Measurements from ENCODE around the gene RALGAPA1.

DNA sequence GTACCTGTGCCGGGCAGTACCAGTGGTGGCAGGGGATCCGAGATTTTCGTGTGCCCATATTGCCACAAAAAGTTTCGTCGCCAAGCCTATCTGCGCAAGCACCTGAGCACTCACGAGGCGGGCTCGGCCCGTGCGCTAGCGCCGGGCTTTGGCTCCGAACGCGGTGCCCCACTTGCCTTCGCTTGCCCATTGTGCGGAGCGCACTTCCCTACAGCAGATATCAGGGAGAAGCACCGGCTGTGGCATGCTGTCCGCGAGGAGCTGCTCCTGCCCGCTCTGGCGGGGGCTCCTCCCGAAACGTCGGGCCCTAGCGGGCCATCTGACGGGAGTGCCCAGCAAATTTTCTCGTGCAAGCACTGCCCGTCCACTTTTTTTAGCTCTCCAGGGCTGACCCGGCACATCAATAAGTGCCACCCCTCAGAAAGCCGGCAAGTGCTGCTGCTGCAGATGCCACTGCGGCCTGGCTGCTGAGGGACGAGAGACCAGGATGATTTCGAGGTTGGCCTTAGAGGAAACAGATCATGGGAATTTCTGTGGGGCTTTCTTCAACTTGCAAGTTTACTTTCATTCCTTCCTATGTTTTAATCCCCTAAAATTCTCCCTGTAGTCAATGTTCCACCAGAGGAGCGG lies 273.5 kb downstream of the RALGAPA1 start:
- no peak for TF ChIP-seq SIN3A (IDR thresholded peaks at IDR 0.05; ENCODE audit: borderline replicate concordance, insufficient read depth, low read length)
- TF ChIP-seq REST (IDR thresholded peaks at IDR 0.05; ENCODE audit: insufficient read depth in 1 of 2, low read depth in 2 of 2, low read length in 2 of 2), result no peak
- no peak for TF ChIP-seq POLR2AphosphoS5 (IDR thresholded peaks at IDR 0.05; ENCODE audit: low read depth, low read length)

Data from PFSK-1 (cell line).